Measurements from ENCODE around the gene RPS26. TPM values are rescaled to one million over a fixed set of nuclear protein-coding genes. Genes with fewer than 3 reads are reported as not detected.
A peak's percentile ranks its signal among the peaks of the same experiment; 100 is the strongest.
"Not testable (repeated sequence)": the region's sequence is repeated elsewhere in the genome, so short reads cannot be mapped to it uniquely, and the experiment has no call there.

Gene RPS26
- polyA plus RNA-seq, 3 donors from 2014 or later = 294 to 705 (median 698) TPM

DNA sequence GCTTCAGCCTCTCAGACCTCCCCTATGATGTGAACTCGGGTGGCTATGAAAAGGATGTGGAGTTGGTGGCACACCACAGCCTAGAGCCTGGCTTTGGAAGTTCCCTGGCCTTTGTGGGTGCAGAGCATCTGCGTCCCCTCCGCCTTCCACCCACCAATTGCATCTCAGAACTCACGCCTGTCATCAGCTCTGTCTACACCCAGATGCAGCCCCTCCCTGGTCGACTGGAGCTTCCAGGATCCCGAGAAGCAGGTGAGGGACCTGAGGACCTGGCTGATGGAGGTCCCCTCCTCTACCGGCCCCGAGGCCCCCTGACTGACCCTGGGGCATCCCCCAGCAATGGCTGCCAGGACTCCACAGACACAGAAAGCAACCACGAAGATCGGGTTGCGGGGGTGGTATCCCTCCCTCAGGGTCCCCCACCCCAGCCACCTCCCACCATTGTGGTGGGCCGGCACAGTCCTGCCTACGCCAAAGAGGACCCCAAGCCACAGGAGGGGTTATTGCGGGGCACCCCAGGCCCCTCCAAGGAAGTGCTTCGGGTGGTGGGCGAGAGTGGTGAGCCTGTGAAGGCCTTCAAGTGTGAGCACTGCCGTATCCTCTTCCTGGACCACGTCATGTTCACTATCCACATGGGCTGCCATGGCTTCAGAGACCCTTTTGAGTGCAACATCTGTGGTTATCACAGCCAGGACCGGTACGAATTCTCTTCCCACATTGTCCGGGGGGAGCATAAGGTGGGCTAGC lies 7.0 kb upstream of the RPS26 start:
- peaks cover 0 to 2% (median 2%) of the 10 kb centered on the region in 3 donors for H3K27me3 Mint-ChIP-seq (ENCODE audit: low read depth in 3 of 3)
- H3K27ac Mint-ChIP-seq = no peak overlapping the region
- peaks cover 0 to 12% of the 10 kb centered on the region in 2 donors for H3K4me1 Mint-ChIP-seq
- peaks cover 9 to 19% (median 19%) of the 10 kb centered on the region in 3 donors for H3K36me3 Mint-ChIP-seq
- H3K9me3 Mint-ChIP-seq = no peaks in the 10 kb centered on the region
- DNase-seq = peak in 1 of 3 donors; percentile 10
- H3K4me3 Mint-ChIP-seq = no peak overlapping the region

GRCh38 chr12:56037161-56037560 lies 4.6 kb upstream of the RPS26 start:
- Mint-ChIP-seq H3K9me3 (no peaks in the 10 kb centered on the region), H3K4me3 (no peak overlapping the region), H3K4me1 (peaks cover 15 to 22% of the 10 kb centered on the region in 2 donors), H3K27ac (peak overlapping the region in 1 of 6 donors; percentile 79), H3K27me3 (ENCODE audit: low read depth in 3 of 3) (peaks cover 6 to 8% (median 7%) of the 10 kb centered on the region in 3 donors), H3K36me3 (peaks cover 9 to 16% (median 15%) of the 10 kb centered on the region in 3 donors)
- DNase-seq = no peak

DNA sequence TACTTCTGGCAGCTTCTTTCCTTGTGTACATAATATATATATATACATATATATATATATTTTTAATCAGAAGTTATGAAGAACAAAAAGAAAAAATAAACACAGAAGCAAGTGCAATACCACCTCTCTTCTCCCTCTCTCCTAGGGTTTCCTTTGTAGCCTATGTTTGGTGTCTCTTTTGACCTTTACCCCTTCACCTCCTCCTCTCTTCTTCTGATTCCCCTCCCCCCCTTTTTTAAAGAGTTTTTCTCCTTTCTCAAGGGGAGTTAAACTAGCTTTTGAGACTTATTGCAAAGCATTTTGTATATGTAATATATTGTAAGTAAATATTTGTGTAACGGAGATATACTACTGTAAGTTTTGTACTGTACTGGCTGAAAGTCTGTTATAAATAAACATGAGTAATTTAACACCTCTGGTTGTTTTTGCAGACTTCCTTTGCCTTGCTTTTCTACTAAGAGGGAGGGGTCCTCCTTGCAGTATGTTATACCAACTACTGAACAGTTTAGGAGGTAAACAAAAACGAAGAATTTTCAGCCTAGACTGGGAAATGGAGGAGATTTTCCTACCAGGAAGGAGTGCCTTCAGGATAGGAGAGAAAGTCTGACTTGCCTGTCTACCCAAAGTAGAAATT lies 3.6 kb upstream of the RPS26 start:
- Mint-ChIP-seq H3K4me1 (peaks cover 25 to 31% of the 10 kb centered on the region in 2 donors), H3K36me3 (peaks cover 3 to 15% (median 7%) of the 10 kb centered on the region in 3 donors), H3K9me3 (no peaks in the 10 kb centered on the region), H3K27me3 (ENCODE audit: low read depth in 3 of 3) (peaks cover 9 to 15% (median 10%) of the 10 kb centered on the region in 3 donors), H3K27ac (peak overlapping the region in 4 of 6 donors; percentile 15 to 60 (median 40)), H3K4me3 (peak overlapping the region in 3 of 5 donors; percentile 11 to 27 (median 12))
- DNase-seq = no peak

- Mint-ChIP-seq H3K27me3 (ENCODE audit: low read depth in 3 of 3) (peaks cover 7 to 15% (median 10%) of the 10 kb centered on the region in 3 donors), H3K9me3 (no peaks in the 10 kb centered on the region), H3K4me3 (no peak overlapping the region), H3K4me1 (peaks cover 35 to 37% of the 10 kb centered on the region in 2 donors), H3K36me3 (peaks cover 3 to 21% (median 11%) of the 10 kb centered on the region in 3 donors), H3K27ac (no peak overlapping the region)
- DNase-seq = no peak
Observed at GRCh38 chr12:56040151-56040550, 1.6 kb upstream of the RPS26 start.

GRCh38 chr12:56040963-56041551 lies 661 bp upstream of the RPS26 start:
- H3K4me1 Mint-ChIP-seq = peaks cover 36 to 37% of the 10 kb centered on the region in 2 donors
- H3K36me3 Mint-ChIP-seq = peaks cover 0 to 16% (median 4%) of the 10 kb centered on the region in 3 donors
- H3K27me3 Mint-ChIP-seq (ENCODE audit: low read depth in 3 of 3) = peaks cover 7 to 15% (median 10%) of the 10 kb centered on the region in 3 donors
- peak overlapping the region; percentile 78 to 99 (median 98) for H3K27ac Mint-ChIP-seq
- no peak for DNase-seq
- H3K9me3 Mint-ChIP-seq = no peaks in the 10 kb centered on the region
- H3K4me3 Mint-ChIP-seq = peak overlapping the region; percentile 96 to 99 (median 97)

DNA sequence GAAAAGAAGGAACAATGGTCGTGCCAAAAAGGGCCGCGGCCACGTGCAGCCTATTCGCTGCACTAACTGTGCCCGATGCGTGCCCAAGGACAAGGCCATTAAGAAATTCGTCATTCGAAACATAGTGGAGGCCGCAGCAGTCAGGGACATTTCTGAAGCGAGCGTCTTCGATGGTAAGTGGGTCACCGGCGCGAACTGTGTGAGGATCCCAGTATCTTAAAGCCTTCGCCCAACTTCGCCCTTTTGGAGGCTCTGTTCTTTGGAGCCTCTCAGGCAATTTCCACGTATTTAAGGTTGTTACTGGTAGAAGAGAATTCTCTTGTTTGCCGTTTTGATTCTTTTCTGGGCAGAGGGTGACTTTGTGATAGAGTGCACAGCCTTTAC lies 704 bp downstream of the RPS26 start:
- H3K36me3 Mint-ChIP-seq = peaks cover 0 to 16% (median 4%) of the 10 kb centered on the region in 3 donors
- not testable (repeated sequence) for H3K9me3 Mint-ChIP-seq, DNase-seq
- peak overlapping the region; percentile 96 to 99 (median 97) for H3K4me3 Mint-ChIP-seq
- peaks cover 7 to 13% (median 10%) of the 10 kb centered on the region in 3 donors for H3K27me3 Mint-ChIP-seq (ENCODE audit: low read depth in 3 of 3)
- peak overlapping the region; percentile 93 to 99 (median 98) for H3K27ac Mint-ChIP-seq
- H3K4me1 Mint-ChIP-seq = peaks cover 40 to 41% of the 10 kb centered on the region in 2 donors

DNA sequence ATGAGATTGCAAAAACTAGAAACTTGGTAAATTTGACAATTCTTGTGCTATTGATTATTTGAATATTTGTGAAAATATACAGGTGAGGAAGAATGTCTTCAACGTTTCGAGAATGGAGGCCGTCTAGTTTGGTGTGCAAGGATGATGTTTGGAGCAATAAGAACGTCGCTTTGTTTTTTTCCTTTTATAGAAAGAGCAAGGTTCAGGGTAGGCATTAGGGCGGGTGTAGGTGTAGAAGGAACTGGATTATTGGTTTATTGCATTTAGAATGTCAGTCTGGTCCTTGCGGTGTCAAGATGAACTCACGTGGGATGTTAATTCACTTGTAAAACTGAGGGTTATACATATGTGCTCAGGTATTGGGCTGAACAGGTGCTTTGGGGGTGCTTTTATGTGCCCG lies 1.1 kb downstream of the RPS26 start:
- Mint-ChIP-seq H3K27me3 (ENCODE audit: low read depth in 3 of 3) (peaks cover 7 to 13% (median 10%) of the 10 kb centered on the region in 3 donors), H3K36me3 (peaks cover 0 to 16% (median 4%) of the 10 kb centered on the region in 3 donors), H3K27ac (peak overlapping the region; percentile 83 to 99 (median 98)), H3K4me1 (peaks cover 38 to 41% of the 10 kb centered on the region in 2 donors), H3K9me3 (no peaks in the 10 kb centered on the region), H3K4me3 (peak overlapping the region; percentile 96 to 99 (median 97))
- no peak for DNase-seq

- Mint-ChIP-seq H3K9me3 (no peaks in the 10 kb centered on the region), H3K4me1 (peaks cover 25 to 34% of the 10 kb centered on the region in 2 donors), H3K36me3 (peaks cover 0 to 16% (median 4%) of the 10 kb centered on the region in 3 donors), H3K27ac (peak overlapping the region in 4 of 6 donors; percentile 45 to 80 (median 58)), H3K27me3 (ENCODE audit: low read depth in 3 of 3) (peaks cover 7 to 13% (median 10%) of the 10 kb centered on the region in 3 donors), H3K4me3 (no peak overlapping the region)
- DNase-seq = no peak
Observed at GRCh38 chr12:56046027-56046780, 4.5 kb downstream of the RPS26 start.

GRCh38 chr12:56053407-56053893 lies 11.7 kb downstream of the RPS26 start:
- Mint-ChIP-seq H3K27ac (no peak overlapping the region), H3K9me3 (no peaks in the 10 kb centered on the region), H3K36me3 (no peaks in the 10 kb centered on the region), H3K27me3 (ENCODE audit: low read depth in 3 of 3) (peaks cover 0 to 2% (median 2%) of the 10 kb centered on the region in 3 donors), H3K4me3 (no peak overlapping the region), H3K4me1 (peaks cover 2 to 7% of the 10 kb centered on the region in 2 donors)
- DNase-seq = no peak

- not testable (repeated sequence) for DNase-seq; H3K9me3 Mint-ChIP-seq; H3K27me3 Mint-ChIP-seq (ENCODE audit: low read depth in 3 of 3); H3K36me3 Mint-ChIP-seq; H3K4me1 Mint-ChIP-seq; H3K27ac Mint-ChIP-seq; H3K4me3 Mint-ChIP-seq
Observed at GRCh38 chr12:56059964-56060363, 18.2 kb downstream of the RPS26 start.

DNA sequence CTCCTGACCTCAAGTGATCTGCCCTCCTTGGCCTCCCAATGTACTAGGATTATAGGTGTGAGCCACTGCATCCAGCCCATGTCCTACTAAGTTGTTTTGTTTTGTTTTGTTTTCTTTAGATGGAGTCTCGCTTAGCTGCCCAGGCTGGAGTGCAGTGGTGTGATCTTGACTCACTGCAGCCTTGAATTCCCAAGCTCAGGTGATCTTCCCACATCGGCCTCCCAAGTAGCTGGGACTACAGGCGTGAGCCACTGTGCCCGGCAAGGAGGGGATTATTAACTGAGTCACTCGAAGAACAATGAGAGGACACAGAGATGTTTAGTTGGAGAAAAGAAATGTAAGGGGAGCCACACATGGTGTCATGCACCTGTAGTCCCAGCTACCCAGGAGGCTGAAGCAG lies 20.3 kb downstream of the RPS26 start:
- no peaks in the 10 kb centered on the region for H3K36me3 Mint-ChIP-seq
- H3K9me3 Mint-ChIP-seq = no peaks in the 10 kb centered on the region
- DNase-seq = no peak
- H3K4me3 Mint-ChIP-seq = no peak overlapping the region
- no peaks in the 10 kb centered on the region for H3K4me1 Mint-ChIP-seq
- peaks cover 0 to 7% (median 1%) of the 10 kb centered on the region in 3 donors for H3K27me3 Mint-ChIP-seq (ENCODE audit: low read depth in 3 of 3)
- no peak overlapping the region for H3K27ac Mint-ChIP-seq

- H3K4me1 Mint-ChIP-seq = no peaks in the 10 kb centered on the region
- no peak for DNase-seq
- H3K27me3 Mint-ChIP-seq (ENCODE audit: low read depth in 3 of 3) = peaks cover 0 to 7% (median 1%) of the 10 kb centered on the region in 3 donors
- H3K36me3 Mint-ChIP-seq = no peaks in the 10 kb centered on the region
- no peak overlapping the region for H3K4me3 Mint-ChIP-seq
- H3K9me3 Mint-ChIP-seq = no peaks in the 10 kb centered on the region
- no peak overlapping the region for H3K27ac Mint-ChIP-seq
Observed at GRCh38 chr12:56062996-56063395, 21.3 kb downstream of the RPS26 start.

DNA sequence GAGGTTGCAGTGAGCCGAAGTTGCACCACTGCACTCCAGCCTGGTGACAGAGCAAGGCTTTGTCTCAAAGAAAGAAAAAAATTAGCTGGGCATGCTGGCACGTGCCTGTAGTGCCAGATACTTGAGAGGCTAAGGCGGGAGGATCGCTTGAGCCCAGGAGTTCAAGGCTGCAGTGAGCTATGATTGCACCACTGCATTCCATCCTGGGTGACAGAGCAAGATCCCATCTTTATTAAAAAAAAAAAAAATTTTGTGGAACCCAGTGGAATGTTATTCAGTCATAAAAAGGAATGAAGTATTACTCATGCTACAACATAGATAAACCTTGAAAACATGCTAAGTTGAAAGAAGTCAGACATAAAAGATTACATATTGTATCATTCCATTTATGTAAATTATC lies 29.9 kb downstream of the RPS26 start:
- Mint-ChIP-seq H3K4me3 (no peak overlapping the region), H3K27me3 (ENCODE audit: low read depth in 3 of 3) (peaks cover 0 to 2% (median 0%) of the 10 kb centered on the region in 3 donors), H3K4me1 (no peaks in the 10 kb centered on the region), H3K27ac (no peak overlapping the region), H3K36me3 (no peaks in the 10 kb centered on the region), H3K9me3 (no peaks in the 10 kb centered on the region)
- DNase-seq = no peak
